Amniotic stem cell (primary cell): ENCODE results near the gene GDAP2.
"Not testable (repeated sequence)": the region's sequence is repeated elsewhere in the genome, so short reads cannot be mapped to it uniquely, and the experiment has no call there.

Experiments
- DNase-seq: peaks from one replicate; lab custom pipeline; 2025; lab: John Stamatoyannopoulos, UW

GDAP2 gene

DNA sequence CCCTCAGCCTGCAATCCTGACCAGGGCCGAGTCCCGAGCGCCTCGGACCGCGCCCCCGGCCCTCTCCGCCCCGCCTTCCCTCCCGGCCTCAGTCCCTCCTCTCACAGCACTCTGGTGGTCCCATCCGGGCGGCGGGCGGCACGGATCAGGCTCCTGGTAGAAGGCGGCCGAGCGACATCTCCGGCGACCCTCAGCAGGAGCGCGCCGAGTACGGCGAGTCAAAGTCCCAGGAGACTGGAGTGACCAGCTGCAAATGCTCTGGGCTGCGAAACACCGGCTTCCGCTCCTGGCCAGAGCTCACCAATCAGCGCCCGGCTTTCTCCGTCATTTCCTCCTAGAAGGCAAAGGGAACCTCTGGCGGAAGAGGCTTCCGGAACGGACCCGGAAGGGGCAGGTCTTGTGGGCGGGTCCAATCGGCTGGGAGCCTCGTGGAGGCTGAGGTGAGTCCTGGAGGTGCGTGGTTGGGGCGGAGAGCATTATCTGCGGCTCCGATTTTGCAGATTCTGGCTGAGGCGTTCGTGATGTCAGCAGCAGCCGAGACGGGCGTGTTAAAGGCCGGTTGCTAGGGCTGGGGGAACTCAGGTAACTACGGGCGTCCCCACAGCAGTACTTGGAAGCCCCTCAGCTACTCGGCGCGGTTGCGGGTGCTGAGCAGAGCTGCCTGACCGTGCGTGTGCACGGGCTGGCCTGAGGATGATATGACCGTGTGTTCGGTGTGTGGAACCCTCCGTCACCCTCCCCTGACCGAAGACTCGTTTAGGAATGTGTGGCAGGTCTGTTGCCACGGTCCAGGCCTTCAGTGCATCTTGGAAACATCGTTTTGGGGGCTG lies at the start of gene GDAP2, which contains the start of gene WDR3:
Gene GDAP2, minus strand, starts transcription at position 279 of the 830 bp plus-strand sequence. CDS start 9,264 bp downstream, outside the sequence.
Gene WDR3, plus strand, starts transcription at position 397 of the 830 bp plus-strand sequence. CDS start 3,581 bp downstream, outside the sequence.
- peak; percentile 96 for DNase-seq

DNA sequence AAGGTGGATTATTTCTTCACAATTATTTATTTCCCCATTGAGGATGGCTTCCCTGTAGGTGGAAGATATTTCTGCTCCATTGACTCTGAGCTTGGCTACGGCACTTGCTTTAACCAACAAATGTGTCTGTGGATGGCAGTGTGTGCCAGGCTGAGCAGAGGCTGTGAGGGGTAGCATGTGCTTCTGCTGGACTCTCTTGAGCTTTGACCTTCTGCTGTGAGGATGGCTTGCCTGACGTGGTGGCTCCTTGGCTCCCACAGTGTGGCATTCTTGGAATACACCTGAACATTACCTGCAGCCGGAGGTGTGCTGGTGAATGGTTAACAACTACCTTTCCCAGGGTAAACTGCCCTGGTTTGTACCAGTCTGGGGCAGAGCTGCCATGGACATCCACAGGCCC lies 47.0 kb upstream of the GDAP2 start:
- no peak for DNase-seq

DNA sequence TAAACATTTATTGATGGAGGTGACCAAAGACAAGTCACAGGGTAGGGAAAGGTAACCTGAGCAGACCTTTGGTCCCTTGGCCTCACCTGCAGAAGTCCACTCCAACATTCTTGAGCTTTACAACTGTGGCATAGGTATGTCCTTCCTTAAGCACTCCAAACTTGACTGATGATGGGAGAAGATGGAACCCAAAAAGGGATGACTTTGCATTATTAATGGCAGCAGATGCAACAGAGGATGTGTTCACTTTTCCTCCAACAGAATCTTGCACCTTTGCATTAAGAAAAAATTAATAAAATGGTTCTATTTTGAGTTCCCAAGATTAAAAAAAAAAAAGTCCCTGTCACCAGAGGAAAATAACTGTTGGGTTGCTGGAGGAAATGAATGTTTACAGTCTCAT lies 42.4 kb upstream of the GDAP2 start:
- DNase-seq, result no peak

DNA sequence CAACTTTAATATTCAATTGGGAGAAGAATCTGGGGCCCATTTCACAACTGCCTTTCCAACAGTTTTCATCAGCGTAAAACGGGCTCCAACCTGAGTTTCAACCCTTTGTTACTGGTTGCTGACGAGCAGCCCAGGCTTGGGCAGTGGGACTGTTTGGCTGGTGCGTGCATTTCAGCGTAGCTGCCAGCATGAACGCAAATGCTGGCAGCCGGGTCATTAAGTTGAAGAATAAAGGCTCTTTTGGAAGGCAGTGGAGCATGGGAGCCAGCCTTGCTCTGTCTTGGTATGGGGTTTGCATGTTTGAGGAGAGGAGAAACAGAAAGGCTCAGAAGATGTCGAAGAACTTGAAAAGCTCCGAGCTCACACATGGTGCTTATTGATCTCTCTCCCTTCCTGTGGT lies 40.8 kb upstream of the GDAP2 start:
- DNase-seq, result no peak

DNA sequence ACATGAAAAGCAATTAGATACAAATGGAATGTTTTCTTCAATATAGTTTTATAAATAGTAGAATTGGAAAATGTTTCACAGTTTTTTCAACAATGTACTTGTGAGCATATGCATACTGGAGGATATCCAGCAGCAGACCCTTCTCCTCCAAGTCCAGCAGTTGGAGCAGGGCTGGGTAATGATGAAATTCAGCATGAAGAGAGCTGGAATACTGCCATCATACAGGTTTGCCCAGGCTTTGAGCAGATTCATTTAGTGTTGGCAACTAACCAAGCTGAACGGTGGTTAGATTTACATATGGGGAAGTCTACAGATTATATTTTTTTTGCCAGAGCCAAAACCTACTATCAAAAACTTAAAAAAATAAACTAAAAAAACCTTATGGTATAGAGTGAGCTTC lies 38.5 kb upstream of the GDAP2 start:
- no peak for DNase-seq

GRCh38 chr1:117967477-117967876 lies 38.1 kb upstream of the GDAP2 start:
- DNase-seq, result no peak

DNA sequence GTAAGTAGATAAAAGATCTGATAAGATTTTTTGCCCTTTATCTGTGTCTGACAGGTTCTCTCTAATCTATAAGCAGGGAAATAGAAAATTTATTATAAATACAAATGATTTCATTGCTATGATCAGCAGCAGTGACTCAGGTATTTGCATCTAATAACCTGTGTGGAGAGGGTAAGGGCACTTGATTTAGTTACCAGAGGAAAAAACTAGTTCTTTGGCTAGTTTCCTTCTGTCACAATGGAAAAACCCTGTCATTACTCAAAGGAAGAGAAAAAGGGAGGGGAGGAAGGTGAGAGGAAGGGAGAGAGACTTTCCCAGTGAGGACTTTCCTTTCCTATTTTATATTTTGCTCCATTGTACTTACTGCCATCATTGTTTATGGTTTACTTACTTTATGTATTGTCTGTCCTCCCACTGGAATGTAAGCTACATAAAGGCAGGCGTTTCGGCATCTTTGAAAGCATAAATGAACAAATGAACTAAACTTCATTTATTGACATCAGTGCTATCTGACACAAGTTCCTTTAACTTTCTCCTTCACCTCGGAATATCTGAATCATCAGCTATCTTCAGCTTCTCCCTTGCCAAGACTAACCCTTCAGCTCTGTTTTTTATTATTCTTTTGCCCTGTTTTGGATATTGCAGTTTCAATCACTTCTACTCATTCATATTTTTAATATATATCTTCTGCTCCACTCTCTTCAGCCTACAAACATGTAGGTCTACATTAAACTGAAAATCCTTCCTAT lies 35.0 kb upstream of the GDAP2 start:
- no peak for DNase-seq

GRCh38 chr1:117959364-117959763 lies 29.9 kb upstream of the GDAP2 start:
- DNase-seq, result no peak

DNA sequence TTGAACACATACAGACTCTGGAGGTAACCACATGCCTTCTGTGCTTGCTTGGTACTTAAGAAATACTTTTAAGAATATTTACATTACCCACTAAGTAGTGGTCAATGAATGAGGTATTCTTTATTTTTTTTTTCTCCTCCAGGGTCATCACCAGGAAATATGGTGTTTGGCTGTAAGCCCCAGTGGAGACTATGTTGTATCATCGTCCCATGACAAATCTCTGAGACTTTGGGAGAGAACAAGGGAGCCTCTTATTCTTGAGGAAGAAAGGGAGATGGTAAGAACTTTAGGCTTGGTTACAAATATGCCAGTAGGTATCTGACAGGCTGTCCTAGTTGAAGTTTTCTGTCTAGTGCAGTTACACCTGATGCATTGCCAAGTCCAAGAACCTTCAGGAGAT lies 23.0 kb upstream of the GDAP2 start:
- DNase-seq, result no peak

- DNase-seq, result no peak
These were observed 12.9 kb upstream of the GDAP2 start for GRCh38 chr1:117942293-117942692.

DNA sequence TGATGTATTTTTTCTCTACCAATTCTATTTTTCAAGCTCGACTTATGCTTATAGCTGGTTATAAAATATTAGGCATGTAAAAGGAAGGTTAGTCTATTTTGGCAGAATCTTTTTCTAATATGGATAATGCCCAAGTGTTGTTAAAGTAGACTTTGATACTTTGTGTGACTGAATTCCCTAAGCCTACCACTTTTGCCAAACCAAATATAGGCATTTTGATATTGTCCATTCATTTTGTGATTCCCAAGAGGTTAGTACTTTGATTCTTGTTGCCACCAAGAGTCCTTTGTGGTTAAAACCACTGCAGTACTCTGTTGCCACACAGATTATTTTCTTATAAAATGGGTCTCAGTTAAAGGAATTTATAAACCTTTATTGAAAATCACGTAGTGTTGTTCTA lies 4.3 kb upstream of the GDAP2 start:
- no peak for DNase-seq

- DNase-seq, result no peak
These were observed 3.2 kb upstream of the GDAP2 start for GRCh38 chr1:117932576-117932975.

DNA sequence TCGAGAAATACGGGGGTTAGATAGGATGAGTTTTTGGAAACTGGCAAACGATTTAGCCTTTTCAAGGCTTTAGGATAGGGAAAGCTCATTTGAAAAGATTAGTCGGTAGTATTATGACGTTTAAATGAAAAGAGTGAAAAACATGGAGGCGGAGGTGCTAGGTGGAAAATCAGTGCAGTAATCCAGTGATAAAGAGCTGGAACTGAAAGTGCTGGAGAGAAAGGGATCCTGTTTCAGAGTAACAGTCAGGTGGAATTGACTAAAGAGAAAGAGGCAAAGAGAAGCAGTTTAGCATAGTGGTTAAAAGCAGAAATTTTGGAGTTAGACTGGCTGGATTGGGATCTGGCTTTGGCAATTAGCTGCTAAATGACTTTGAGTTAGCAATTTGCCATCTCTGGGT lies 1.1 kb upstream of the GDAP2 start:
- DNase-seq, result no peak

- no peak for DNase-seq
These were observed 689 bp upstream of the GDAP2 start for GRCh38 chr1:117930173-117930447.

GRCh38 chr1:117928881-117929342 lies 509 bp downstream of the GDAP2 start:
- DNase-seq, result peak; percentile 38

- no peak for DNase-seq
These were observed 3.4 kb downstream of the GDAP2 start for GRCh38 chr1:117925981-117926380.

- DNase-seq, result not testable (repeated sequence)
These were observed 6.7 kb downstream of the GDAP2 start for GRCh38 chr1:117922717-117923116.

- no peak for DNase-seq
These were observed 7.4 kb downstream of the GDAP2 start for GRCh38 chr1:117921991-117922390.

- DNase-seq, result no peak
These were observed 10.0 kb downstream of the GDAP2 start for GRCh38 chr1:117919376-117919775.

- no peak for DNase-seq
These were observed 18.4 kb downstream of the GDAP2 start for GRCh38 chr1:117911051-117911450.

DNA sequence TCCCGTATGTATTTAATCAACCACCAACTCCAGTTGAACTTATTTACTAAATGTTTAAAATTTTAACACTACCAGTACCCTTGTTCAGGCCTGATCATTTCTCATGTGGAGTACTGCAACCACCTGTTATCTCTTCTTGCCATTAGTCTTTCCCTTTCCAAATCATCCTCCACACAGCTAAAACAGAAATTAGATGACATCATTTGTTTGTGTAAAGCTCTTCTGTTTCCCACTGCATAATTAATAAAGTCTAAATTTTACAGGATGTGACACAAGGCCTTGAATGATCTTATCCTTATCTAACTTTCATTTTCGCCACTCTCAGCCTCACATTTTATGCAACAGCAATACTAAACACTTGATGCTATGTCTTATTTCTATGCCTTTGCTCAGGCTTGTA lies 24.4 kb downstream of the GDAP2 start:
- DNase-seq, result no peak

GRCh38 chr1:117904485-117904884 lies 24.9 kb downstream of the GDAP2 start:
- no peak for DNase-seq

- DNase-seq, result no peak
These were observed 26.5 kb downstream of the GDAP2 start for GRCh38 chr1:117902944-117903343.
